SU-DHL-6 (cell line): ENCODE data around the gene NINJ2.

Source experiments
- CTCF ChIP-seq: fragments of 200-600 bp; sonication (generic); IDR thresholded peaks from one replicate; pipeline ENCODE4 v1.5.1; 2017; ENCODE audit warnings: antibody characterized with exemption, mild to moderate bottlenecking, low read length, moderate library complexity; ENCODE audit not compliant: insufficient read depth, poor library complexity, severe bottlenecking
- EZH2phosphoT487 ChIP-seq: fragments of 200-600 bp; sonication (generic), shearing (Covaris generic); conservative IDR thresholded peaks from 2 replicates; pipeline ENCODE4 v1.6.1; 2018; ENCODE audit warnings: mild to moderate bottlenecking, antibody characterized with exemption, low read length, moderate library complexity, mixed read lengths

GRCh38 chr12:612293-612692 lies 51.0 kb downstream of the NINJ2 start:
- TF ChIP-seq CTCF: no peak
- TF ChIP-seq EZH2phosphoT487: no peak
